Spleen (tissue), 7 donors: ENCODE data around the gene DCHS2.

Experiments
- POLR2A ChIP-seq, 3 donors: fragments of 450-650 bp; IDR thresholded peaks; one replicate each; pipeline ENCODE4 v1.5.1; 2017; ENCODE audit warnings: antibody characterized with exemption in 3 of 3, mild to moderate bottlenecking in 1 of 3
- POLR2AphosphoS5 ChIP-seq, 3 donors: sonication (generic); formaldehyde crosslinking; IDR thresholded peaks; one replicate each; pipeline ENCODE4 v1.5.1; 2017; ENCODE audit warnings: antibody characterized with exemption in 3 of 3
- TF ChIP-seq, protein P1 (sequence below), 11 experiments: fragments of 200-600 bp in 7 of 11; fragments of 450-650 bp in 4 of 11; sonication (generic) in 4 of 11; IDR thresholded peaks in 8 of 11; conservative IDR thresholded peaks in 3 of 11; 1 replicate in 7 of 11; 2 replicates in 4 of 11; pipeline versions ENCODE4 v1.4.0 to v1.8.0; 2016 to 2021; ENCODE audit warnings: antibody characterized with exemption in 11 of 11, inconsistent platforms in 4 of 11, mild to moderate bottlenecking in 1 of 11
- donor health status: DM: no; HTN: no; CAD: no; lungs with moderate emphysema.
- donor health status: DM: no; HTN: no; CAD: no.
- donor health status: DM: no; HTN: no; CAD: no.

DNA sequence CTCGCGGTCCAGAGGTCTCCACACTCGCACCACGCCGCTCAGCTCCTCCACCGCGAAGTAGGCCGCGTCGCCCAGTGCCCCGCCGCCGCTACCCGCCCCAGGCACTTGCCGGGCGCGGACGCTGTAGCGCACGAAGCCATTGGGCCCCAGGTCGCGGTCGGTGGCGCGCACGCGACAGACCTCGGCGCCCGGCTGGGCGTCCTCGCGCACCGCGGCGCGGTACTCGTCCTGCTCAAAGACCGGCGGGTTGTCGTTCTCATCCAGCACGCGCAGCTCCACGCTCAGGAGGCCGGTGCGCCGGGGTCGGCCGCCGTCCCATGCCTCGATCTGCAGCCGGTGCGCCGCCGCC is 1.4 kb downstream of the DCHS2 start:
- TF ChIP-seq, protein P1, sequence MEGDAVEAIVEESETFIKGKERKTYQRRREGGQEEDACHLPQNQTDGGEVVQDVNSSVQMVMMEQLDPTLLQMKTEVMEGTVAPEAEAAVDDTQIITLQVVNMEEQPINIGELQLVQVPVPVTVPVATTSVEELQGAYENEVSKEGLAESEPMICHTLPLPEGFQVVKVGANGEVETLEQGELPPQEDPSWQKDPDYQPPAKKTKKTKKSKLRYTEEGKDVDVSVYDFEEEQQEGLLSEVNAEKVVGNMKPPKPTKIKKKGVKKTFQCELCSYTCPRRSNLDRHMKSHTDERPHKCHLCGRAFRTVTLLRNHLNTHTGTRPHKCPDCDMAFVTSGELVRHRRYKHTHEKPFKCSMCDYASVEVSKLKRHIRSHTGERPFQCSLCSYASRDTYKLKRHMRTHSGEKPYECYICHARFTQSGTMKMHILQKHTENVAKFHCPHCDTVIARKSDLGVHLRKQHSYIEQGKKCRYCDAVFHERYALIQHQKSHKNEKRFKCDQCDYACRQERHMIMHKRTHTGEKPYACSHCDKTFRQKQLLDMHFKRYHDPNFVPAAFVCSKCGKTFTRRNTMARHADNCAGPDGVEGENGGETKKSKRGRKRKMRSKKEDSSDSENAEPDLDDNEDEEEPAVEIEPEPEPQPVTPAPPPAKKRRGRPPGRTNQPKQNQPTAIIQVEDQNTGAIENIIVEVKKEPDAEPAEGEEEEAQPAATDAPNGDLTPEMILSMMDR (IDR thresholded peaks at IDR 0.05 in 8 of 11, conservative IDR thresholded peaks at IDR 0.05 in 3 of 11): no peak
- TF ChIP-seq POLR2AphosphoS5 (IDR thresholded peaks at IDR 0.05): no peak
- no peak for TF ChIP-seq POLR2A (IDR thresholded peaks at IDR 0.05)
